NCI-H146 (cell line): ENCODE results near the gene SLC25A46.
"Not testable (repeated sequence)": the region's sequence is repeated elsewhere in the genome, so short reads cannot be mapped to it uniquely, and the experiment has no call there.

Source experiments
- DNase-seq: peaks from one replicate; lab custom pipeline; 2025; lab: John Stamatoyannopoulos, UW

SLC25A46 gene

GRCh38 chr5:110738812-110739651, at the start of gene SLC25A46:
Gene SLC25A46 (plus strand): TSS chr5:110739007. CDS start chr5:110739120, 113 bp downstream.
- peak; percentile 85 for DNase-seq

GRCh38 chr5:110690587-110690986, 48.2 kb upstream of the SLC25A46 start:
- DNase-seq = not testable (repeated sequence)

- not testable (repeated sequence) for DNase-seq
Observed at GRCh38 chr5:110692669-110693068, 46.1 kb upstream of the SLC25A46 start.

- no peak for DNase-seq
Observed at GRCh38 chr5:110702300-110702699, 36.5 kb upstream of the SLC25A46 start.

- DNase-seq = no peak
Observed at GRCh38 chr5:110702704-110703103, 36.1 kb upstream of the SLC25A46 start.

- no peak for DNase-seq
Observed at GRCh38 chr5:110703481-110703880, 35.3 kb upstream of the SLC25A46 start.

GRCh38 chr5:110705349-110705748, 33.5 kb upstream of the SLC25A46 start:
- DNase-seq = no peak

- DNase-seq = no peak
Observed at GRCh38 chr5:110707260-110707844, 31.5 kb upstream of the SLC25A46 start.

- no peak for DNase-seq
Observed at GRCh38 chr5:110716247-110717245, 22.3 kb upstream of the SLC25A46 start.

- no peak for DNase-seq
Observed at GRCh38 chr5:110718311-110718710, 20.5 kb upstream of the SLC25A46 start.

GRCh38 chr5:110726249-110727024, 12.4 kb upstream of the SLC25A46 start, which contains the start of gene TMEM232:
Gene TMEM232 (minus strand): TSS chr5:110726671. CDS start chr5:110667352, 59,319 bp downstream.
- DNase-seq = peak; percentile 29

- DNase-seq = no peak
Observed at GRCh38 chr5:110727025-110727314, 11.8 kb upstream of the SLC25A46 start.

GRCh38 chr5:110731499-110731898, 7.3 kb upstream of the SLC25A46 start:
- not testable (repeated sequence) for DNase-seq

GRCh38 chr5:110734101-110734500, 4.7 kb upstream of the SLC25A46 start:
- no peak for DNase-seq

GRCh38 chr5:110735556-110735955, 3.3 kb upstream of the SLC25A46 start:
- DNase-seq = no peak

GRCh38 chr5:110736753-110737152, 2.1 kb upstream of the SLC25A46 start:
- no peak for DNase-seq

- peak; percentile 64 for DNase-seq
Observed at GRCh38 chr5:110738503-110738811, 350 bp upstream of the SLC25A46 start.

GRCh38 chr5:110751902-110752762, 13.3 kb downstream of the SLC25A46 start:
- DNase-seq = no peak

- DNase-seq = no peak
Observed at GRCh38 chr5:110752953-110753352, 14.1 kb downstream of the SLC25A46 start.

GRCh38 chr5:110753600-110753999, 14.8 kb downstream of the SLC25A46 start:
- no peak for DNase-seq

GRCh38 chr5:110754181-110754580, 15.4 kb downstream of the SLC25A46 start:
- no peak for DNase-seq
